Fibroblast of villous mesenchyme (primary cell): ENCODE measurements around the gene CHURC1. TPM values are rescaled to one million over a fixed set of nuclear protein-coding genes. Genes with fewer than 3 reads are reported as not detected.
A peak's percentile ranks its signal among the peaks of the same experiment; 100 is the strongest.

ENCODE experiments used
- DNase-seq: peaks from one replicate; pipeline ENCODE4 v3.0.0-alpha.2; 2010; ENCODE audit warnings: low read depth
- H3K4me3 ChIP-seq: 2 replicates; pipeline ENCODE4 v1.5.1; 2011; ENCODE audit warnings: low read depth, mild to moderate bottlenecking, low read length
- CTCF ChIP-seq: IDR thresholded peaks from 2 replicates; pipeline ENCODE4 v1.5.1; 2012; ENCODE audit warnings: low read depth, mild to moderate bottlenecking, low read length; ENCODE audit not compliant: insufficient read depth
- total RNA-seq: library from RNA; depleted of rRNA; stranded (reverse); fragments of >200 nt; gene quantifications from 2 replicates; pipeline ENCODE4 v1.2.3, GENCODE V29; 2012

Gene CHURC1
- total RNA-seq, 1 donor, result 45.8 TPM

GRCh38 chr14:64871344-64871743 is 42.9 kb upstream of the CHURC1 start:
- no peak overlapping the region for H3K4me3 ChIP-seq
- no peak for TF ChIP-seq CTCF
- DNase-seq, result no peak

- DNase-seq, result peak; percentile 62
- no peak for TF ChIP-seq CTCF
- H3K4me3 ChIP-seq, result no peak overlapping the region
Measured at GRCh38 chr14:64873506-64874219, 40.6 kb upstream of the CHURC1 start.

- no peak for TF ChIP-seq CTCF
- DNase-seq, result no peak
Measured at GRCh38 chr14:64875350-64875749, 38.9 kb upstream of the CHURC1 start.

GRCh38 chr14:64877846-64878245 is 36.4 kb upstream of the CHURC1 start:
- H3K4me3 ChIP-seq, result no peak overlapping the region
- no peak for TF ChIP-seq CTCF
- DNase-seq, result no peak

More at GRCh38 chr14:64875350-64875749, 38.9 kb upstream of the CHURC1 start:
- no peak overlapping the region for H3K4me3 ChIP-seq

GRCh38 chr14:64878837-64879634 is 35.2 kb upstream of the CHURC1 start:
- TF ChIP-seq CTCF, result no peak
- H3K4me3 ChIP-seq, result no peak overlapping the region
- DNase-seq, result no peak

GRCh38 chr14:64879635-64880220 is 34.5 kb upstream of the CHURC1 start, which contains the start of gene SPTB:
Gene SPTB, minus strand, starts transcription at chr14:64879907. Its CDS starts 56,813 bp downstream, at chr14:64823094.
- no peak for DNase-seq

More at GRCh38 chr14:64879635-64880220, 34.5 kb upstream of the CHURC1 start, which contains the start of gene SPTB:
- peak within 1 kb of the TSS; percentile 45 for H3K4me3 ChIP-seq
- TF ChIP-seq CTCF, result no peak
